ENCODE measurements around the gene SWT1. TPM values are rescaled to one million over a fixed set of nuclear protein-coding genes. Genes with fewer than 3 reads are reported as not detected.

The SWT1 gene
- total RNA-seq, 4 donors from 2014 or later: 8.2 to 16.0 (median 11.7) TPM

GRCh38 chr1:185151215-185151614, 5.8 kb upstream of the SWT1 start:
- H3K4me1 ChIP-seq: peaks cover 0 to 40% (median 25%) of the 10 kb centered on the region in 4 donors
- 91 to 94% methylated on average over 5 of the region's 5 CpGs for WGBS, 2 donors
- peaks cover 0 to 52% (median 7%) of the 10 kb centered on the region in 3 donors for H3K36me3 ChIP-seq
- H3K27me3 ChIP-seq: no peaks in the 10 kb centered on the region
- no peak overlapping the region for H3K4me3 ChIP-seq
- no peak overlapping the region for H3K27ac ChIP-seq
- TF ChIP-seq POLR2A (IDR thresholded peaks at IDR 0.05) (no peak), EP300 (IDR thresholded peaks at IDR 0.05) (no peak)
- TF ChIP-seq, protein P1, sequence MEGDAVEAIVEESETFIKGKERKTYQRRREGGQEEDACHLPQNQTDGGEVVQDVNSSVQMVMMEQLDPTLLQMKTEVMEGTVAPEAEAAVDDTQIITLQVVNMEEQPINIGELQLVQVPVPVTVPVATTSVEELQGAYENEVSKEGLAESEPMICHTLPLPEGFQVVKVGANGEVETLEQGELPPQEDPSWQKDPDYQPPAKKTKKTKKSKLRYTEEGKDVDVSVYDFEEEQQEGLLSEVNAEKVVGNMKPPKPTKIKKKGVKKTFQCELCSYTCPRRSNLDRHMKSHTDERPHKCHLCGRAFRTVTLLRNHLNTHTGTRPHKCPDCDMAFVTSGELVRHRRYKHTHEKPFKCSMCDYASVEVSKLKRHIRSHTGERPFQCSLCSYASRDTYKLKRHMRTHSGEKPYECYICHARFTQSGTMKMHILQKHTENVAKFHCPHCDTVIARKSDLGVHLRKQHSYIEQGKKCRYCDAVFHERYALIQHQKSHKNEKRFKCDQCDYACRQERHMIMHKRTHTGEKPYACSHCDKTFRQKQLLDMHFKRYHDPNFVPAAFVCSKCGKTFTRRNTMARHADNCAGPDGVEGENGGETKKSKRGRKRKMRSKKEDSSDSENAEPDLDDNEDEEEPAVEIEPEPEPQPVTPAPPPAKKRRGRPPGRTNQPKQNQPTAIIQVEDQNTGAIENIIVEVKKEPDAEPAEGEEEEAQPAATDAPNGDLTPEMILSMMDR (IDR thresholded peaks at IDR 0.05): no peak
- H3K9me3 ChIP-seq: no peaks in the 10 kb centered on the region
- DNase-seq (ENCODE audit: low spot score in 2 of 2): no peak

DNA sequence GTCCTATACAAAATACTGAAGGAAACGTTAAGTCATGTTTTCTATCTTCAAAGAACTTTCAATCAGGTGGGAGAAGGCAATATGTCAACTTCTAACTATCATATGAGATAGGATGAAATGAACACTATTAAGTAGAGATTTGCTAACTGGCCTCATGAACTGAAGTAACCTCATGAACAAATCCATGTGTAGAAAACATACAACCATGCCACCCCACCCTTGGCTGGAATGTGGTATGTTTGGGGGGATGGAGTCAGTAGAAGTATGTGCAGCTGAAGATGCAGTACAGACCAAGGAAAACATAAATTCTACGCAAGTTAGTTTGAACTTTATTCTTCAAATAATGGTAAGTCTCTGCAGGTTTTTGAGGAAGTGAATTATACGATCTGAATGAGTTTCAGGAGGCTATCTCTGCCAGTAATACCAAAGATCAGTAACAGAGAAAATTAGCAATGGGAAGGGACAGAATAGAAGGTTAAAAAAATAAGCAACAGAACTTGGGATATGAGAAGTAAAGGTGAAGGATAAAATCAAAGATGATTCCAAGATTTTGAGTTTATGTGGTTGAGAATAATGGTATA, 4.7 kb upstream of the SWT1 start:
- TF ChIP-seq, protein P1 (IDR thresholded peaks at IDR 0.05): no peak
- TF ChIP-seq EP300 (IDR thresholded peaks at IDR 0.05) (no peak), POLR2A (IDR thresholded peaks at IDR 0.05) (no peak)
- peaks cover 0 to 42% (median 7%) of the 10 kb centered on the region in 3 donors for H3K36me3 ChIP-seq
- no peak for DNase-seq (ENCODE audit: low spot score in 2 of 2)
- WGBS, 2 donors: 60 to 74% methylated on average over 3 of the region's 3 CpGs
- peaks cover 0 to 40% (median 25%) of the 10 kb centered on the region in 4 donors for H3K4me1 ChIP-seq
- H3K9me3 ChIP-seq: no peaks in the 10 kb centered on the region
- H3K27ac ChIP-seq: no peak overlapping the region
- no peak overlapping the region for H3K4me3 ChIP-seq
- no peaks in the 10 kb centered on the region for H3K27me3 ChIP-seq

DNA sequence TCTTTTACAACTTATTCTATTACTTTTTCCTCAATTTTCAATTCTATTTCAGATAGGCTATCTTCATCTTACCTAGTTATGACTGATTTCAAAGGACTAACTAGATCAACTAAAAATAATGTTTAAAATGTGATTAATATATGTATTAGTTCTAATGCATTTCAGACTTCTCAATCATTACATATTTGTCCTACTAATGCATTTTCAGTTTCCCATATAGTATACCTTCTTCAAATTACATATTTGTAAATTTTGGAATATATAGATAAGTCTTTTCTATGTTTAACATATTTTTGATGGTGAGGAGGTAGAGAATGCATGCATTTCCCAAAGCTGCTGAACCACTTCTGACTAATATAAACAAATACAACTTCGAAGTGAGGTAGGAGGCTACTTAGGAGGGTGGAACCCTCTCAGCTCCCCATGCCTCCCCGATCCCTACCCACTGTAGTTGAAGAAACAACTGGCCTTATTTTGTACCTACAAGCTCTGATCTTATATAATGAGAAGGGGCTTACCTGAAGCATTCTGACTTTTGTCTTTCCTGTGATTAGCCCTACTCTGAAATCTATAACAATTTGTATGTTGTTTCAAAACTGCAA, 2.0 kb upstream of the SWT1 start:
- DNase-seq (ENCODE audit: low spot score in 2 of 2): no peak
- Histone ChIP-seq H3K27ac (peak overlapping the region in 3 of 4 donors; percentile 96 to 99 (median 98)), H3K36me3 (peaks cover 0 to 14% (median 7%) of the 10 kb centered on the region in 3 donors), H3K27me3 (no peaks in the 10 kb centered on the region), H3K4me1 (peaks cover 0 to 53% (median 30%) of the 10 kb centered on the region in 4 donors), H3K4me3 (peak overlapping the region in 2 of 4 donors; percentile 79 to 95), H3K9me3 (no peaks in the 10 kb centered on the region)
- 44 to 45% methylated on average over 2 of the region's 2 CpGs for WGBS, 2 donors
- TF ChIP-seq, protein P1 (IDR thresholded peaks at IDR 0.05): no peak
- no peak for TF ChIP-seq POLR2A (IDR thresholded peaks at IDR 0.05)
- TF ChIP-seq EP300 (IDR thresholded peaks at IDR 0.05): no peak

DNA sequence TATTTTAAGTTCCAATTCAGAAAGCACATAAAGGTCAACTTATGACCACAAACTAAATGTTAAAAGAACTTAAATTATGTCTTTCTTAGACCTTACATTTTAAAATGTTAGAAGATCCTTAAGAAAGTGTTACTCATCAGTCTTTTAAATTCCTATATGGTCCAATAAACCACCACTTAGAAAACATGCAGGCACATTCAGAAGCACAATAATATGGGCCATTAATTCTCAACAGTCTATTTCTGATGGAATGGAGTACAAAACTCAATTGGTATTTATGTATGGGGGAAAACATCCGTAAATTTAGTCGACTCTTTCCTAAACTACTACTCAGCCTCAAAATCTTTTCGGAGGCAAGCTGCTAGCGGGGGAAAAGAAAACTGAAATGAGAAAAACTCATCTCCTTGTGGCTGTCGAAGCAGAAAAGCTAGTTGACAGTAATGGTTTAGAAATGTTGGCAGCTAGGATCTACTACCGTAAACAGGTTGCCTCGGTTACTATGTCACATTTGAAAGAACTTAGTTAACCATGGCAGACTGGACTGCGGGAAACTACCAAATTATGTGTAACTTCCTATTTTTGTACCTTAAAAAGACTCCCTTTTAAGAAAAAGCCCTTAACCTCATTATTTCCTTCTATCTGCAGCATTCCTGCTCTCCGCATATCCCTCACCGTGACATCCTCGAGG, 1.2 kb upstream of the SWT1 start:
- peak overlapping the region; percentile 77 to 97 (median 87) for H3K4me3 ChIP-seq
- no peak for TF ChIP-seq EP300 (IDR thresholded peaks at IDR 0.05)

DNA sequence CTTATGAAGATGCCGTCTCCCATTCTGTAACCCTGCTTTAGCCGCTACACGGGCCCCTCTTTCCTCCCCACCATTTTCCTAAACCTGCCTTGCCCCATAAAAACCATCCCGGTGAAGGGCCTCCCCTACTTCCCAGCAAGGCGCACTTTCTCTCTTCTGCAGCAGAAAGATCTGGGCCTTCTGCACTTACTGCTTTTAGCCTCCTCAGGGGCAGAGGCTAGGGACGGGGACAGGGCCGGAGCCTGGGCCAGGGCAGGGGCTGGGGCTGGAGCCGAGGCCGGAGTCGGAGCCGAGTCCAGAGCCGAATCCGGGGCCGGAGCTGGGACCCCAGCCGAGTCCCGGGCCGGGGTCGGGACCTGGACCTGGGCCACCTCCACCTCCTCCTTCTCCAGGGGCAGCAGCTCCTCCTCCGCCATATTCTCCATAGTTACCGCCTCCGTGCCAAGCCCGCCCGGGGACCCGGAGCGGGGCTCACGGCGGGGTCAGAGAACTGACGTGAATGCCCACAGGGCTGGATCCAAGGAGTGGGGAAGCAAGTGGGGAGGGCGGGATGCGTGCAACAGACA, 596 bp upstream of the SWT1 start:
- DNase-seq (ENCODE audit: low spot score in 2 of 2): peak in 1 of 2 donors; percentile 18
- Histone ChIP-seq H3K4me3 (peak overlapping the region; percentile 77 to 97 (median 87)), H3K9me3 (no peaks in the 10 kb centered on the region), H3K36me3 (peaks cover 0 to 8% (median 0%) of the 10 kb centered on the region in 3 donors), H3K27ac (peak overlapping the region; percentile 96 to 99 (median 98)), H3K4me1 (peaks cover 0 to 53% (median 30%) of the 10 kb centered on the region in 4 donors), H3K27me3 (no peaks in the 10 kb centered on the region)
- TF ChIP-seq, protein P1 (IDR thresholded peaks at IDR 0.05): no peak
- TF ChIP-seq EP300 (IDR thresholded peaks at IDR 0.05) (no peak), POLR2A (IDR thresholded peaks at IDR 0.05) (no peak)
- WGBS, 2 donors: 0 to 1% methylated on average over 30 of the region's 30 CpGs

More for the DNA sequence above, 1.2 kb upstream of the SWT1 start:
- Histone ChIP-seq H3K27me3 (no peaks in the 10 kb centered on the region), H3K4me1 (peaks cover 0 to 53% (median 30%) of the 10 kb centered on the region in 4 donors), H3K27ac (peak overlapping the region; percentile 96 to 99 (median 98)), H3K9me3 (no peaks in the 10 kb centered on the region), H3K36me3 (peaks cover 0 to 9% (median under 1%) of the 10 kb centered on the region in 3 donors)
- no peak for DNase-seq (ENCODE audit: low spot score in 2 of 2)
- 6 to 7% methylated on average over 11 of the region's 11 CpGs for WGBS, 2 donors

Measured in tibial nerve (tissue), 4 donors.